ENCODE data around the gene BCHE.

DNA sequence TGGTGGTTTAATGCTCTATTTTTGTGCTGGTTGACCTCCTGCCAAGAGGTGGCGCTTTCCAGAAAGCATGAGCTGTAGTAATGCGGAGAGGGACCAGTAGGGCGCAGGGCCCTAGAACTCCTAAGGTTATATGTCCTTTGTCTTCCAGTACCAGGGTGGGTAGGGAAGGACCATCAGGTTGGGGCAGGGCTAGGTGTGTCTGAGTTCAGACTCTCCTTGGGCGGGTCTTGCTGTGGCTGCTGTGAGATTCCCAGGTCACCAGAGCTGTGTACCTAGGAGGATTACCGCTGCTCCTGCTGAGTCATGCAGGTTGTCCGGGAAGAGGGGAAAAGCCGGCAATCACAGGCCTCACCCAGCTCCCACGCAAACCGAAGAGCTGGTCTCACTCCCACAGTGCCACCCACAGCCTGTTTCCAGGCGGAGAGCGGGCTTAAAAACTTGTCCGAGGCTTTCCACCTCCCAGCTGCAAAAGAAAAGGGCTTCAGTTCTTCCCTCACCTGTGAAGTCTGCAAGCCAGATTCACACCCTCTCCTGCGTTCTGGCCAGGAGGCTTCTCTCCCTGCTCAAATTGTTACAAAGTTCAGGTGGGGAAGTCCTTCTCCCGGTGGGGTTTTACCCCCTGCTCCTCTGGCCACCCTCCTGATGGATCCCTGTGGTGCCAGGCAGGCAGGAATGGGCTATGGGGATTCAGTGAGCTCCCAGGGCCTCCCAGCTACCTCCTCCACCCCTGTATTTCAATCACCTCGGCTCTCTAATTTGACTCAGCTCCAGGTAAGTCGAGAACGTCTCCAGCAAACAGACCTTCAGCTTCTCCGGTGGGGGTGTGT lies 37.7 kb upstream of the BCHE start:
- TF ChIP-seq, protein P1, sequence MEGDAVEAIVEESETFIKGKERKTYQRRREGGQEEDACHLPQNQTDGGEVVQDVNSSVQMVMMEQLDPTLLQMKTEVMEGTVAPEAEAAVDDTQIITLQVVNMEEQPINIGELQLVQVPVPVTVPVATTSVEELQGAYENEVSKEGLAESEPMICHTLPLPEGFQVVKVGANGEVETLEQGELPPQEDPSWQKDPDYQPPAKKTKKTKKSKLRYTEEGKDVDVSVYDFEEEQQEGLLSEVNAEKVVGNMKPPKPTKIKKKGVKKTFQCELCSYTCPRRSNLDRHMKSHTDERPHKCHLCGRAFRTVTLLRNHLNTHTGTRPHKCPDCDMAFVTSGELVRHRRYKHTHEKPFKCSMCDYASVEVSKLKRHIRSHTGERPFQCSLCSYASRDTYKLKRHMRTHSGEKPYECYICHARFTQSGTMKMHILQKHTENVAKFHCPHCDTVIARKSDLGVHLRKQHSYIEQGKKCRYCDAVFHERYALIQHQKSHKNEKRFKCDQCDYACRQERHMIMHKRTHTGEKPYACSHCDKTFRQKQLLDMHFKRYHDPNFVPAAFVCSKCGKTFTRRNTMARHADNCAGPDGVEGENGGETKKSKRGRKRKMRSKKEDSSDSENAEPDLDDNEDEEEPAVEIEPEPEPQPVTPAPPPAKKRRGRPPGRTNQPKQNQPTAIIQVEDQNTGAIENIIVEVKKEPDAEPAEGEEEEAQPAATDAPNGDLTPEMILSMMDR (IDR thresholded peaks at IDR 0.05; ENCODE audit: borderline replicate concordance, extremely low read depth, low read length, poor library complexity, severe bottlenecking), result no peak
- no peak for TF ChIP-seq EZH2 (IDR thresholded peaks at IDR 0.05; ENCODE audit: borderline replicate concordance, low read depth, low read length, severe bottlenecking)
